B cell (primary cell): ENCODE measurements around the gene TAF10. TPM values are rescaled to one million over a fixed set of nuclear protein-coding genes. Genes with fewer than 3 reads are reported as not detected.

Experiments
- ATAC-seq: fragments of 200-7000 bp; cut with Tn5 transposase; one replicate; pipeline ENCODE4 v1.10.0; 2021; ENCODE audit warnings: low read depth, mild to moderate bottlenecking, moderate number of reproducible peaks, moderate library complexity
- CTCF ChIA-PET: fragments of 350-600 bp; sonication (Branson Sonifier 250); formaldehyde crosslinking; loops from one replicate; lab custom pipeline; 2021; ENCODE audit warnings: antibody characterized with exemption, inconsistent platforms; lab: Charles Lee
- POLR2A ChIA-PET: fragments of 350-600 bp; sonication (Branson Sonifier 250); formaldehyde crosslinking; loops from one replicate; lab custom pipeline; 2021; ENCODE audit warnings: antibody characterized with exemption; lab: Charles Lee
- DNase-seq: peaks from one replicate; pipeline ENCODE4 v3.0.0; 2013
- H2AFZ ChIP-seq: 2 replicates; pipeline ENCODE4 v1.6.1; 2012; ENCODE audit warnings: mild to moderate bottlenecking, low read depth, low read length; ENCODE audit not compliant: insufficient read depth, poor library complexity, severe bottlenecking
- H3K27ac ChIP-seq, 2 donors: 1 replicate in 1 of 2; 2 replicates in 1 of 2; pipeline ENCODE4 v1.5.1; 2012 to 2013; ENCODE audit warnings: low read length in 2 of 2, mild to moderate bottlenecking in 2 of 2, moderate library complexity in 1 of 2
- H3K27me3 ChIP-seq, 4 experiments: fragments of 200-600 bp in 1 of 4; sonication (generic) in 1 of 4; replicated peaks in 1 of 4; 1 replicate in 2 of 4; 2 replicates in 2 of 4; pipeline versions ENCODE4 v1.6.1 to v1.7.0; 2013 to 2016; ENCODE audit warnings: low read length in 3 of 4, mild to moderate bottlenecking in 2 of 4, mixed read lengths in 1 of 4, moderate library complexity in 1 of 4; ENCODE audit not compliant: insufficient read depth in 4 of 4, control insufficient read depth in 3 of 4; ENCODE audit errors: control extremely low read depth in 1 of 4
- H3K36me3 ChIP-seq, 2 experiments: replicated peaks in 1 of 2; 1 replicate in 1 of 2; 2 replicates in 1 of 2; pipeline versions ENCODE4 v1.6.1 to v1.7.1; 2013; ENCODE audit warnings: low read length in 1 of 2; ENCODE audit not compliant: insufficient read depth in 2 of 2, control insufficient read depth in 1 of 2; ENCODE audit errors: control extremely low read depth in 1 of 2, extremely low read depth in 1 of 2
- H3K4me1 ChIP-seq, 2 donors: fragments of 200-600 bp in 1 of 2; sonication (generic) in 1 of 2; 1 replicate in 1 of 2; 2 replicates in 1 of 2; pipeline versions ENCODE4 v1.5.1 to v1.6.1; 2013 to 2017; ENCODE audit warnings: low read length in 2 of 2; ENCODE audit not compliant: control insufficient read depth in 2 of 2, insufficient read depth in 2 of 2
- H3K4me2 ChIP-seq: replicated peaks from 2 replicates; pipeline ENCODE3; 2012; ENCODE audit warnings: mild to moderate bottlenecking, low read depth, low read length; ENCODE audit not compliant: poor library complexity, severe bottlenecking
- H3K4me3 ChIP-seq, 5 experiments: fragments of 200-600 bp in 1 of 5; sonication (generic) in 1 of 5; 1 replicate in 3 of 5; 2 replicates in 2 of 5; pipeline versions ENCODE4 v1.5.1 to v1.7.0; 2011 to 2016; ENCODE audit warnings: low read length in 4 of 5, mild to moderate bottlenecking in 4 of 5, low read depth in 2 of 5, control low read depth in 1 of 5, moderate library complexity in 1 of 5; ENCODE audit not compliant: insufficient read depth in 1 of 5; ENCODE audit errors: control extremely low read depth in 1 of 5, extremely low read depth in 1 of 5
- H3K79me2 ChIP-seq: fragments of 200-600 bp; sonication (generic); one replicate; pipeline ENCODE4 v1.6.0; 2016; ENCODE audit warnings: low read length; ENCODE audit not compliant: control insufficient read depth, insufficient read depth
- H3K9ac ChIP-seq: fragments of 200-600 bp; sonication (generic); 2 replicates; pipeline ENCODE4 v1.6.1; 2017; ENCODE audit warnings: mild to moderate bottlenecking, low read length, moderate library complexity
- H3K9me3 ChIP-seq, 3 donors: one replicate each; pipeline versions ENCODE4 v1.6.1 to v1.7.1; 2013; ENCODE audit warnings: low read length in 2 of 3; ENCODE audit not compliant: control insufficient read depth in 2 of 3, insufficient read depth in 1 of 3; ENCODE audit errors: control extremely low read depth in 1 of 3
- H4K20me1 ChIP-seq: 2 replicates; pipeline ENCODE4 v1.6.0; 2012; ENCODE audit warnings: mild to moderate bottlenecking, low read length; ENCODE audit not compliant: insufficient read depth, control insufficient read depth, poor library complexity, severe bottlenecking
- H3K27ac Mint-ChIP-seq: one replicate; pipeline ENCODE4 v1.8.0; 2021; ENCODE audit warnings: mixed read lengths
- H3K27me3 Mint-ChIP-seq: one replicate; pipeline ENCODE4 v1.8.0; 2021; ENCODE audit warnings: mixed read lengths
- H3K4me1 Mint-ChIP-seq: one replicate; pipeline ENCODE4 v1.8.0; 2021; ENCODE audit warnings: mixed read lengths
- H3K4me3 Mint-ChIP-seq: one replicate; pipeline ENCODE4 v1.8.0; 2021; ENCODE audit warnings: mixed read lengths
- H3K9me3 Mint-ChIP-seq: one replicate; pipeline ENCODE4 v1.8.0; 2022; ENCODE audit warnings: mixed read lengths; ENCODE audit not compliant: insufficient read depth
- EZH2 ChIP-seq: IDR thresholded peaks from 2 replicates; pipeline ENCODE4 v1.6.1; 2012; ENCODE audit warnings: borderline replicate concordance, low read depth, mild to moderate bottlenecking, moderate library complexity, low read length; ENCODE audit not compliant: insufficient read depth, poor library complexity, severe bottlenecking
- whole genome bisulfite sequencing: methylation state at CpG from one replicate; pipeline ENCODE4 v1.1.5; 2013; ENCODE audit warnings: missing lambda C conversion rate; ENCODE audit not compliant: insufficient coverage; 5-methylcytosine and 5-hydroxymethylcytosine counted together
- intact Hi-C: fragments of 100-400 bp; cut with micrococcal nuclease; formaldehyde crosslinking; loops from one replicate; pipeline ENCODE4 v1.10.0; 2022
- polyA plus RNA-seq: library from polyadenylated mRNA; depleted of rRNA; stranded (reverse); fragments of >200 nt; gene quantifications from 2 replicates; pipeline ENCODE4 v1.2.3, GENCODE V29; 2012
- total RNA-seq, 2 donors: library from RNA; stranded (reverse); fragments of 120-200 nt in 1 of 2; gene quantifications; 1 replicate in 1 of 2; 2 replicates in 1 of 2; pipeline versions ENCODE4 v1.2.3 to v1.2.4, GENCODE V29; 2013 to 2022
- TF ChIP-seq, protein P1 (sequence below): fragments of 200-600 bp; IDR thresholded peaks from one replicate; pipeline ENCODE4 v1.8.0; 2022; ENCODE audit warnings: antibody characterized with exemption, mild to moderate bottlenecking

TAF10 gene
- total and polyA plus RNA-seq, 2 donors (not counting 1 experiment from before 2014, with no cell fraction given) = 114 to 156 TPM

DNA sequence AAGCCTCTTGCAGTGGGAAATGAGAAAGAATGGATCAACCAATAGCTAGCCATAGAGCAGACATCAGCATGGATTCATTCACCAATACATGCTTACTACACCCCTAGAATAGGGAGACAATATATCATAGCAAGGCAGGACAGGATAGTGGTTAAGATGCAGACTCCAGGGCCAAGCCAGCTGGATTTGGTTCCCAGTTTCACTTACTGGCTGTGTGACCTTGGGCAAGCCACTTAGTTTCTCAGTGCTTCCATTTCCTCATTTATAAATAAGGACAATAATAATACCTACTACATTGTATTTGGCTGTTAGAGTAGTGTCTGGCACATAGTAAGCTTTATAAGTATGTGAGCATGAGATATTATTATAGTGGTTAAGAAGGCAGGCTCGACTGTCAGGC is 36.5 kb upstream of the TAF10 start:
- no peaks in the 10 kb centered on the region for H3K27me3 ChIP-seq
- no peaks in the 10 kb centered on the region for H3K9me3 ChIP-seq
- ChIA-PET CTCF (interaction anchor here (1.1 to 2.5 kb wide), 3 partner anchors 19 to 269 kb away, joined by 3 to 13 read pairs (median 4); no protein-coding TSS in a partner anchor), POLR2A (interaction anchor here (1.0 kb wide), 1 partner anchor 258 kb away, joined by 3 read pairs; the partner anchor contains the start of gene SMPD1)
- H3K9me3 Mint-ChIP-seq = no peaks in the 10 kb centered on the region
- no peak overlapping the region for H3K4me3 ChIP-seq
- H3K9ac ChIP-seq = no peak overlapping the region
- no peaks in the 10 kb centered on the region for H3K36me3 ChIP-seq
- no peak overlapping the region for H3K4me2 ChIP-seq
- H3K4me1 ChIP-seq = peaks cover 44 to 52% of the 10 kb centered on the region in 2 donors
- DNase-seq (no peak), ATAC-seq (no peak)
- intact Hi-C loops = loop anchor here (5.0 kb wide), 1 partner anchor 34 kb away; the partner anchor contains the start of gene MRPL17
- H2AFZ ChIP-seq = no peak overlapping the region
- no peak overlapping the region for H3K27ac Mint-ChIP-seq
- TF ChIP-seq, protein P1, sequence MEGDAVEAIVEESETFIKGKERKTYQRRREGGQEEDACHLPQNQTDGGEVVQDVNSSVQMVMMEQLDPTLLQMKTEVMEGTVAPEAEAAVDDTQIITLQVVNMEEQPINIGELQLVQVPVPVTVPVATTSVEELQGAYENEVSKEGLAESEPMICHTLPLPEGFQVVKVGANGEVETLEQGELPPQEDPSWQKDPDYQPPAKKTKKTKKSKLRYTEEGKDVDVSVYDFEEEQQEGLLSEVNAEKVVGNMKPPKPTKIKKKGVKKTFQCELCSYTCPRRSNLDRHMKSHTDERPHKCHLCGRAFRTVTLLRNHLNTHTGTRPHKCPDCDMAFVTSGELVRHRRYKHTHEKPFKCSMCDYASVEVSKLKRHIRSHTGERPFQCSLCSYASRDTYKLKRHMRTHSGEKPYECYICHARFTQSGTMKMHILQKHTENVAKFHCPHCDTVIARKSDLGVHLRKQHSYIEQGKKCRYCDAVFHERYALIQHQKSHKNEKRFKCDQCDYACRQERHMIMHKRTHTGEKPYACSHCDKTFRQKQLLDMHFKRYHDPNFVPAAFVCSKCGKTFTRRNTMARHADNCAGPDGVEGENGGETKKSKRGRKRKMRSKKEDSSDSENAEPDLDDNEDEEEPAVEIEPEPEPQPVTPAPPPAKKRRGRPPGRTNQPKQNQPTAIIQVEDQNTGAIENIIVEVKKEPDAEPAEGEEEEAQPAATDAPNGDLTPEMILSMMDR = no peak
- no peak for TF ChIP-seq EZH2
- peak overlapping the region in 1 of 2 donors; percentile 78 for H3K27ac ChIP-seq
- WGBS = no CpG with 5 or more reads among the region's 1 CpG
- no peaks in the 10 kb centered on the region for H3K27me3 Mint-ChIP-seq
- no peaks in the 10 kb centered on the region for H4K20me1 ChIP-seq
- H3K79me2 ChIP-seq = no peaks in the 10 kb centered on the region
- no peaks in the 10 kb centered on the region for H3K4me1 Mint-ChIP-seq
- H3K4me3 Mint-ChIP-seq = no peak overlapping the region

DNA sequence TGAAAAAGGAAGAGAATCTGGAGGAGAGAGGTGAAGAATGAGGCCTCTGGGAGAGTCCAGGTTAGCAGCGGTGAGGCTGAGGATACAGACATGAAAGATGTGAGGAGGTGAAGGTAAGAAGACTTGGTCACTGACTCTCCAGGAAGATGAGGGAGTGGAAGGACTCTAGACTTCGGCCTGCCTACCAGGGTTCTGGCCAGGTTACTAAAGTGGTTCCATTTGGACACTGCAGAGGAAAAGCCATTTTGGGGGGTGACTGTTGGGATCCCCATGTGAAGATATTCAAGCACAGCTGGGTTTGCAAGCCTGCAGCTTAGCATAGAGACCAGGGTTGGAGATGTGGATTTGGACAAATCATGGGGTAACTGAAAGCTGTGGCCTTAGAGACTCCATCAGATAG is 35.8 kb upstream of the TAF10 start:
- ATAC-seq = no peak
- ChIA-PET CTCF (interaction anchor here (0.8 to 2.5 kb wide), 5 partner anchors 20 to 117 kb away, joined by 3 to 13 read pairs (median 4); no protein-coding TSS in a partner anchor), POLR2A (interaction anchor here (1.0 to 1.2 kb wide), 2 partner anchors 29 to 258 kb away, joined by 3 to 9 read pairs; partner anchors contain the start of genes SMPD1 and TPP1)
- peak overlapping the region; percentile 71 for H3K4me2 ChIP-seq
- no peak overlapping the region for H3K4me3 Mint-ChIP-seq
- no peaks in the 10 kb centered on the region for H3K4me1 Mint-ChIP-seq
- no peak overlapping the region for H3K4me3 ChIP-seq
- peaks cover 44 to 52% of the 10 kb centered on the region in 2 donors for H3K4me1 ChIP-seq
- H3K27me3 Mint-ChIP-seq = no peaks in the 10 kb centered on the region
- H3K9me3 ChIP-seq = no peaks in the 10 kb centered on the region
- H3K27me3 ChIP-seq = no peaks in the 10 kb centered on the region
- peak overlapping the region; percentile 20 for H2AFZ ChIP-seq
- no peaks in the 10 kb centered on the region for H4K20me1 ChIP-seq
- intact Hi-C loops = loop anchor here (2.0 to 5.0 kb wide), 2 partner anchors 29 to 34 kb away; partner anchors contain the start of genes MRPL17 and TPP1
- 92% methylated on average over 2 of the region's 2 CpGs for WGBS
- DNase-seq = no peak
- H3K9me3 Mint-ChIP-seq = no peaks in the 10 kb centered on the region
- no peak for TF ChIP-seq EZH2
- TF ChIP-seq, protein P1 = no peak
- H3K36me3 ChIP-seq = no peaks in the 10 kb centered on the region
- no peak overlapping the region for H3K27ac Mint-ChIP-seq
- no peak overlapping the region for H3K9ac ChIP-seq
- H3K27ac ChIP-seq = peak overlapping the region; percentile 63 to 78
- H3K79me2 ChIP-seq = no peaks in the 10 kb centered on the region
